Activated T-cell treated with anti-CD3 and anti-CD28 coated beads, Interleukin-2, amount 50 U/mL, for 48 hours (primary cell): ENCODE measurements around the gene COMMD10.
"Not testable (repeated sequence)": the region's sequence is repeated elsewhere in the genome, so short reads cannot be mapped to it uniquely, and the experiment has no call there.

Experiments used
- DNase-seq, 2 experiments: peaks; one replicate each; pipeline ENCODE4 v3.0.0-alpha.2; 2020

The COMMD10 gene

GRCh38 chr5:116098998-116099397 lies 14.2 kb downstream of the COMMD10 start:
- no peak for DNase-seq

- not testable (repeated sequence) for DNase-seq
These were observed 20.1 kb downstream of the COMMD10 start for GRCh38 chr5:116104941-116105340.

GRCh38 chr5:116115163-116115562 lies 30.3 kb downstream of the COMMD10 start:
- DNase-seq = no peak

- no peak for DNase-seq
These were observed 45.6 kb downstream of the COMMD10 start for GRCh38 chr5:116130471-116130870.

- DNase-seq = no peak
These were observed 46.2 kb downstream of the COMMD10 start for GRCh38 chr5:116130976-116131375.

GRCh38 chr5:116133281-116133680 lies 48.5 kb downstream of the COMMD10 start:
- no peak for DNase-seq

GRCh38 chr5:116135344-116135743 lies 50.5 kb downstream of the COMMD10 start:
- DNase-seq = peak; percentile 19 to 25

GRCh38 chr5:116137544-116138378 lies 52.9 kb downstream of the COMMD10 start:
- DNase-seq = no peak

- DNase-seq = no peak
These were observed 57.7 kb downstream of the COMMD10 start for GRCh38 chr5:116142495-116142894.

- no peak for DNase-seq
These were observed 59.3 kb downstream of the COMMD10 start for GRCh38 chr5:116144103-116144502.

- DNase-seq = no peak
These were observed 60.2 kb downstream of the COMMD10 start for GRCh38 chr5:116144991-116145390.

- peak in 1 of 2 experiments; percentile 18 for DNase-seq
These were observed 60.6 kb downstream of the COMMD10 start for GRCh38 chr5:116145416-116145815.

GRCh38 chr5:116152169-116152568 lies 67.3 kb downstream of the COMMD10 start:
- DNase-seq = no peak

- no peak for DNase-seq
These were observed 68.9 kb downstream of the COMMD10 start for GRCh38 chr5:116153687-116154174.

- DNase-seq = no peak
These were observed 69.4 kb downstream of the COMMD10 start for GRCh38 chr5:116154252-116154651.

- no peak for DNase-seq
These were observed 70.1 kb downstream of the COMMD10 start for GRCh38 chr5:116154931-116155330.

- no peak for DNase-seq
These were observed 73.1 kb downstream of the COMMD10 start for GRCh38 chr5:116157902-116158301.

GRCh38 chr5:116159006-116159405 lies 74.2 kb downstream of the COMMD10 start:
- no peak for DNase-seq

GRCh38 chr5:116174111-116174510 lies 89.3 kb downstream of the COMMD10 start:
- DNase-seq = no peak

- DNase-seq = no peak
These were observed 91.3 kb downstream of the COMMD10 start for GRCh38 chr5:116176121-116176520.

GRCh38 chr5:116178925-116179324 lies 94.1 kb downstream of the COMMD10 start:
- DNase-seq = no peak

- DNase-seq = no peak
These were observed 124.3 kb downstream of the COMMD10 start for GRCh38 chr5:116209166-116209565.

- DNase-seq = no peak
These were observed 127.4 kb downstream of the COMMD10 start for GRCh38 chr5:116212225-116212624.

- no peak for DNase-seq
These were observed 131.4 kb downstream of the COMMD10 start for GRCh38 chr5:116216246-116216645.
